ENCODE results near the gene GNA12. TPM values are rescaled to one million over a fixed set of nuclear protein-coding genes. Genes with fewer than 3 reads are reported as not detected.

GNA12 gene
- total and polyA plus RNA-seq, 4 donors = 21.4 to 56.6 (median 42.3) TPM

DNA sequence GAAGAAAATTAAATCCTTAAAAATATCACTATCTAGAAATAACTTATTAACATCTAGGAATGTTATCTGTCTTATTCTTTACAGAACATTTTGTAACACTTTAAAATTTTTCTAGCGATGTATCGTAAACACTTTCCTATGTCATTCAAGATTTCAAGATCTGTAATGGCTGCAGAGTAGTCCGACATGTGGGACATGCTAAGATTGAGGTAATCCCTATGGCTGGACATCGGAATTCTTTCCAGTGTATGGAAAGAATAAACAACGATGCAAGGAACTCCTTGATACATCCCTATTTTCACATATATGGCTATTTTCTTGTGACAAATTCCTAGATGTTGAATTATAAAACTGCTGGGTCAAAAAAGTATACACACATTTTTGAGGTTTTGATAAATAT, 37.5 kb downstream of the GNA12 start:
- no peak overlapping the region for H3K27ac ChIP-seq (ENCODE audit: low read depth in 1 of 2, low read length in 2 of 2)
- intact Hi-C loops (cut with DNase I) = no loop called here
- no peaks in the 10 kb centered on the region for H3K27me3 ChIP-seq (ENCODE audit: control insufficient read depth in 1 of 2, insufficient read depth in 2 of 2, low read length in 1 of 2)
- peaks cover 0 to 3% of the 10 kb centered on the region in 2 donors for H3K4me1 ChIP-seq (ENCODE audit: control insufficient read depth in 1 of 2, insufficient read depth in 2 of 2, low read length in 2 of 2)
- no peaks in the 10 kb centered on the region for H3K9me3 ChIP-seq (ENCODE audit: control insufficient read depth, low read length)
- H3K36me3 ChIP-seq (ENCODE audit: control insufficient read depth in 1 of 2, insufficient read depth in 2 of 2, low read length in 1 of 2) = no peaks in the 10 kb centered on the region
- no peak for ATAC-seq (ENCODE audit: low FRiP score)
- no peak for DNase-seq
- no peak overlapping the region for H3K4me3 ChIP-seq (ENCODE audit: low read length in 2 of 2)
- 95 to 97% methylated on average over 5 of the region's 5 CpGs for WGBS, 2 donors

- ATAC-seq (ENCODE audit: low FRiP score) (no peak), DNase-seq (no peak)
- Histone ChIP-seq H3K27me3 (ENCODE audit: control insufficient read depth in 1 of 2, insufficient read depth in 2 of 2, low read length in 1 of 2) (no peaks in the 10 kb centered on the region), H3K27ac (ENCODE audit: low read depth in 1 of 2, low read length in 2 of 2) (no peak overlapping the region), H3K4me1 (ENCODE audit: control insufficient read depth in 1 of 2, insufficient read depth in 2 of 2, low read length in 2 of 2) (peaks cover 0 to 3% of the 10 kb centered on the region in 2 donors), H3K36me3 (ENCODE audit: control insufficient read depth in 1 of 2, insufficient read depth in 2 of 2, low read length in 1 of 2) (no peaks in the 10 kb centered on the region), H3K9me3 (ENCODE audit: control insufficient read depth, low read length) (no peaks in the 10 kb centered on the region), H3K4me3 (ENCODE audit: low read length in 2 of 2) (no peak overlapping the region)
- WGBS, 2 donors = 94 to 95% methylated on average over 18 of the region's 18 CpGs
- intact Hi-C loops (cut with DNase I) = no loop called here
These were observed 38.7 kb downstream of the GNA12 start for GRCh38 chr7:2805213-2805944.

GRCh38 chr7:2804227-2804763, 39.8 kb downstream of the GNA12 start:
- DNase-seq = no peak
- intact Hi-C loops (cut with DNase I) = no loop called here
- Histone ChIP-seq H3K27me3 (ENCODE audit: control insufficient read depth in 1 of 2, insufficient read depth in 2 of 2, low read length in 1 of 2) (no peaks in the 10 kb centered on the region), H3K4me1 (ENCODE audit: control insufficient read depth in 1 of 2, insufficient read depth in 2 of 2, low read length in 2 of 2) (peaks cover 0 to 3% of the 10 kb centered on the region in 2 donors), H3K36me3 (ENCODE audit: control insufficient read depth in 1 of 2, insufficient read depth in 2 of 2, low read length in 1 of 2) (no peaks in the 10 kb centered on the region), H3K4me3 (ENCODE audit: low read length in 2 of 2) (no peak overlapping the region), H3K27ac (ENCODE audit: low read depth in 1 of 2, low read length in 2 of 2) (no peak overlapping the region), H3K9me3 (ENCODE audit: control insufficient read depth, low read length) (no peaks in the 10 kb centered on the region)
- 95 to 97% methylated on average over 6 of the region's 6 CpGs for WGBS, 2 donors
- ATAC-seq (ENCODE audit: low FRiP score) = no peak

DNA sequence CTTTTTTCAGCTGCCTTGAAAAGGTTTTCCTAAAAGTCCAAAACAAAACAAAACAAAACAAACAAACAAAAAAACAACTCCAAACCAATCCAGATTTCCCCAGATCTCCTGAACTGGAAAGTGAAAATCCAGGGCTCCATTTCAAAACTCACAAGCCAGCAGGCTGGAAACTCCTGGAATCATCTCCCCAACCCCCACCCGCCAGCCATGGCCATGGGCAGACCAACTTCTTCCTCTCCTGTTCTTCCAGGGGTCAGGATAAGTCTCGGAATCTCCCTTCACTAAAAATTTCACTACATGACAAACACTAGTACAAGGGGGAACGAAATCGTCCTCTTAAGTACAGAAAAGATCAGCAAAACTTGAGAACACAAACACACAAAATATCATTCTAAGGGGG, 40.4 kb downstream of the GNA12 start:
- 90 to 93% methylated on average over 4 of the region's 4 CpGs for WGBS, 2 donors
- Histone ChIP-seq H3K9me3 (ENCODE audit: control insufficient read depth, low read length) (no peaks in the 10 kb centered on the region), H3K4me1 (ENCODE audit: control insufficient read depth in 1 of 2, insufficient read depth in 2 of 2, low read length in 2 of 2) (peaks cover 0 to 3% of the 10 kb centered on the region in 2 donors), H3K36me3 (ENCODE audit: control insufficient read depth in 1 of 2, insufficient read depth in 2 of 2, low read length in 1 of 2) (no peaks in the 10 kb centered on the region), H3K27me3 (ENCODE audit: control insufficient read depth in 1 of 2, insufficient read depth in 2 of 2, low read length in 1 of 2) (no peaks in the 10 kb centered on the region), H3K27ac (ENCODE audit: low read depth in 1 of 2, low read length in 2 of 2) (no peak overlapping the region), H3K4me3 (ENCODE audit: low read length in 2 of 2) (no peak overlapping the region)
- ATAC-seq (ENCODE audit: low FRiP score) = no peak
- intact Hi-C loops (cut with DNase I) = no loop called here
- DNase-seq = no peak

- H3K4me1 ChIP-seq (ENCODE audit: control insufficient read depth in 1 of 2, insufficient read depth in 2 of 2, low read length in 2 of 2) = peaks cover 0 to 3% of the 10 kb centered on the region in 2 donors
- intact Hi-C loops (cut with DNase I) = no loop called here
- H3K9me3 ChIP-seq (ENCODE audit: control insufficient read depth, low read length) = no peaks in the 10 kb centered on the region
- H3K27ac ChIP-seq (ENCODE audit: low read depth in 1 of 2, low read length in 2 of 2) = peak overlapping the region in 1 of 2 donors; percentile 16
- 48 to 55% methylated on average over 1 to 2 of the region's 2 CpGs for WGBS, 2 donors
- H3K4me3 ChIP-seq (ENCODE audit: low read length in 2 of 2) = no peak overlapping the region
- ATAC-seq (ENCODE audit: low FRiP score) (peak; percentile 30), DNase-seq (no peak)
- no peaks in the 10 kb centered on the region for H3K27me3 ChIP-seq (ENCODE audit: control insufficient read depth in 1 of 2, insufficient read depth in 2 of 2, low read length in 1 of 2)
- H3K36me3 ChIP-seq (ENCODE audit: control insufficient read depth in 1 of 2, insufficient read depth in 2 of 2, low read length in 1 of 2) = no peaks in the 10 kb centered on the region
These were observed 40.8 kb downstream of the GNA12 start for GRCh38 chr7:2803342-2803692.

DNA sequence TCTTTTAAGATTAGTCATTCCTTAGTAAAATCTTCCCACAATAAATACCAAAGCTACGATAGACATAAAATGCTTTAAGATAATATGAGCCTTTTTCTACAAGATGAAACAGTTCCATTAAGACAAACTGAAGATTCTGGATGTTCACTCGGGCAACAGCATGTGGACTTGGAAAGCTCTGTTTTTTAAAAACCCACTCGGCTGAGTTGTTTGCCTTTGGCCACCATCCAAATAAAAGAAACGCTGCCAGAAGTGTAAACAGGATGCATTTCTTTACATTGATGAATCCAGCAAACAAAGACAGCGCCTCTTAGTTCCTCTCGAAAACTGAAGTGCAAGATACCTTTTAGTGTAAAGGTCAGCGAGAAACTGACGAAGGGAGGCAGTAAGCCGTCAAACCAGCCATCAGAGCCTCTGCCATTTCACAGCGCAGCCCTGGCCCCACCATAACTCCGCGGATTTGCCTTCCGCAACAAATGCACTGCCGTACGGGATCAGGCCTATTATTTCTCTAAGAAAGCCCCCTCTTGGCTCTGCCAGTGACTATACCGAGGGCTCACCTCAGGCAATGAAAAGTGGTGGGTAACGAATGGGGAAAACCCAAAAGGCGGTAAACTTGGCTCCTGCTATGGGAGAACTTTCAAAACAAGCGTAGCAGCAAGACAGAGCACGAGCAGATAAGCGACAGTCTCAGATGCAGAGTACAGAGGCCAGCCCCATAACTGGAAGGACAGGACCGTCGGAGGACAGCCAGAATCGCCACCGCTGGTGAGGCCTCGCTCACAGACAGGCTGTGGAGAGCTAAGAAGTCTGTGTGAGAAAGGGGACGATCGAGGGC, 41.4 kb downstream of the GNA12 start:
- Histone ChIP-seq H3K36me3 (ENCODE audit: control insufficient read depth in 1 of 2, insufficient read depth in 2 of 2, low read length in 1 of 2) (no peaks in the 10 kb centered on the region), H3K27me3 (ENCODE audit: control insufficient read depth in 1 of 2, insufficient read depth in 2 of 2, low read length in 1 of 2) (no peaks in the 10 kb centered on the region), H3K4me1 (ENCODE audit: control insufficient read depth in 1 of 2, insufficient read depth in 2 of 2, low read length in 2 of 2) (peaks cover 0 to 3% of the 10 kb centered on the region in 2 donors), H3K27ac (ENCODE audit: low read depth in 1 of 2, low read length in 2 of 2) (peak overlapping the region in 1 of 2 donors; percentile 16), H3K9me3 (ENCODE audit: control insufficient read depth, low read length) (no peaks in the 10 kb centered on the region), H3K4me3 (ENCODE audit: low read length in 2 of 2) (no peak overlapping the region)
- DNase-seq (no peak), ATAC-seq (ENCODE audit: low FRiP score) (peak; percentile 69)
- 20 to 33% methylated on average over 28 of the region's 28 CpGs for WGBS, 2 donors
- intact Hi-C loops (cut with DNase I) = no loop called here

DNA sequence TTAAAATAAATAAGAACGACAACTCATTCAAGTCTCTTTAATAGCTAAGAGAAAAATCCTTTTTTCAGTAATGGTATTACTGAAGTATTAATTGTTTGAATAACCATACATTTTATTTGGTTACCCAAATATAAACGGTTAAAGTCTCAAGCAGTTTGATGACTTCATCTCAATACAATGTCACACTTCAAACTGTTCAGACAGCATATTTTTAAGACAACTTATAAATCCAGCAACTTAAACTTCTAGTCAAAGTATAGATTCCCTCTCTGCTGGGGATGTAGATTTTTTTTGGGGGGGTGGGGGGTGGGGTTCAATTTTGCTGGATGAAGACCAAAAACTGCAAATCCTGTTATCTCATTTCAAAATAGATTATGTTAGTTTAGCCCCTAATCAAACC, 42.0 kb downstream of the GNA12 start:
- DNase-seq (no peak), ATAC-seq (ENCODE audit: low FRiP score) (no peak)
- no peaks in the 10 kb centered on the region for H3K36me3 ChIP-seq (ENCODE audit: control insufficient read depth in 1 of 2, insufficient read depth in 2 of 2, low read length in 1 of 2)
- peaks cover 0 to 3% of the 10 kb centered on the region in 2 donors for H3K4me1 ChIP-seq (ENCODE audit: control insufficient read depth in 1 of 2, insufficient read depth in 2 of 2, low read length in 2 of 2)
- 5 to 10% methylated on average over 2 of the region's 2 CpGs for WGBS, 2 donors
- no peak overlapping the region for H3K4me3 ChIP-seq (ENCODE audit: low read length in 2 of 2)
- no peaks in the 10 kb centered on the region for H3K27me3 ChIP-seq (ENCODE audit: control insufficient read depth in 1 of 2, insufficient read depth in 2 of 2, low read length in 1 of 2)
- H3K9me3 ChIP-seq (ENCODE audit: control insufficient read depth, low read length) = no peaks in the 10 kb centered on the region
- no peak overlapping the region for H3K27ac ChIP-seq (ENCODE audit: low read depth in 1 of 2, low read length in 2 of 2)
- intact Hi-C loops (cut with DNase I) = no loop called here

GRCh38 chr7:2800931-2801688, 43.0 kb downstream of the GNA12 start:
- H3K4me3 ChIP-seq (ENCODE audit: low read length in 2 of 2) = no peak overlapping the region
- H3K27ac ChIP-seq (ENCODE audit: low read depth in 1 of 2, low read length in 2 of 2) = no peak overlapping the region
- DNase-seq = peak in 1 of 2 donors; percentile 72

More at GRCh38 chr7:2800931-2801688, 43.0 kb downstream of the GNA12 start:
- 73% methylated on average over 16 of the region's 16 CpGs for WGBS, 2 donors
- Histone ChIP-seq H3K36me3 (ENCODE audit: control insufficient read depth in 1 of 2, insufficient read depth in 2 of 2, low read length in 1 of 2) (no peaks in the 10 kb centered on the region), H3K9me3 (ENCODE audit: control insufficient read depth, low read length) (no peaks in the 10 kb centered on the region), H3K4me1 (ENCODE audit: control insufficient read depth in 1 of 2, insufficient read depth in 2 of 2, low read length in 2 of 2) (peaks cover 0 to 3% of the 10 kb centered on the region in 2 donors), H3K27me3 (ENCODE audit: control insufficient read depth in 1 of 2, insufficient read depth in 2 of 2, low read length in 1 of 2) (no peaks in the 10 kb centered on the region)
- intact Hi-C loops (cut with DNase I) = no loop called here
- no peak for ATAC-seq (ENCODE audit: low FRiP score)
